Neural progenitor cell (in vitro differentiated cells): ENCODE data around the gene OR4N5.
"Not testable (repeated sequence)": the region's sequence is repeated elsewhere in the genome, so short reads cannot be mapped to it uniquely, and the experiment has no call there.

Experiments
- CTCF ChIP-seq: fragments of 200-600 bp; sonication (generic); IDR thresholded peaks from 2 replicates; pipeline ENCODE4 v1.5.1; 2017; ENCODE audit warnings: antibody characterized with exemption, mild to moderate bottlenecking
- EZH2phosphoT487 ChIP-seq: fragments of 200-600 bp; sonication (generic); IDR thresholded peaks from 2 replicates; pipeline ENCODE4 v1.6.1; 2017; ENCODE audit warnings: antibody characterized with exemption

DNA sequence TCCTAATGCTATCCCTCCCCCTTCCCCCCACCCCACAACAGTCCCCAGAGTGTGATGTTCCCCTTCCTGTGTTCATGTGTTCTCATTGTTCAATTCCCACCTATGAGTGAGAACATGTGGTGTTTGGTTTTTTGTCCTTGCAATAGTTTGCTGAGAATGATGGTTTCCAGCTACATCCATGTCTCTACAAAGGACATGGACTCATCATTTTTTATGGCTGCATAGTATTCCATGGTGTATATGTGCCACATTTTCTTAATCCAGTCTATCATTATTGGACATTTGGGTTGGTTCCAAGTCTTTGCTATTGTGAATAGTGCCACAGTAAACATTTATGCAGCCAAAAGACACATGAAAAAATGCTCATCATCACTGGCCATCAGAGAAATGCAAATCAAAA lies 35.6 kb downstream of the OR4N5 start:
- TF ChIP-seq EZH2phosphoT487, CTCF: not testable (repeated sequence)
